Heart left ventricle (tissue), 13 donors: ENCODE data around the gene TRAPPC14.

Experiments
- CTCF ChIP-seq, 12 donors: fragments of 200-600 bp; sonication (generic) in 4 of 12; IDR thresholded peaks; one replicate each; pipeline versions ENCODE4 v1.5.0 to v1.8.0; 2018 to 2022; ENCODE audit warnings: antibody characterized with exemption in 12 of 12, mild to moderate bottlenecking in 5 of 12
- POLR2A ChIP-seq, 2 donors: fragments of 450-650 bp; IDR thresholded peaks; one replicate each; pipeline ENCODE4 v1.6.1; 2017; ENCODE audit warnings: antibody characterized with exemption in 2 of 2, mild to moderate bottlenecking in 2 of 2, moderate library complexity in 2 of 2
- donor health status: ischemic (EF 13 %, LVEDD 7.1; RV severe dilation, severe dysfunction).
- donor health status: DM: no; HTN: yes; CAD: no.
- donor health status: DM: no; HTN: no; CAD: no.
- donor health status: ischemic (EF 25% LVEDD 6.9; RV normal size, moderate dysfunction).
- donor health status: ischemic (EF 25% LVEDD 5.7; RV mildly dilated, moderate dysfunction).
- donor health status: ischemic (EF 35%, LVEDD 5.7; RV mildly dilated, moderate dysfunction).
- donor health status: nonischemic (EF 11% LVEDD 7.7; RV severe dilation, severe dysfunction).
- donor health status: DM: yes; HTN: yes; CAD: no.
- donor health status: PGD.
- donor health status: ischemic (EF 29% LVEDD 5.4; RV normal size, mild dysfunction).
- donor health status: nonischemic (EF 23%, LVEDD 6.1; RV moderate dilation, normal function).

- TF ChIP-seq CTCF (IDR thresholded peaks at IDR 0.05) (no peak), POLR2A (IDR thresholded peaks at IDR 0.05) (no peak)
Observed at GRCh38 chr7:100109521-100110163, 48.9 kb downstream of the TRAPPC14 start.
